ENCODE results near the gene NPAS3.

NPAS3 gene

GRCh38 chr14:33736299-33736825, 797.7 kb downstream of the NPAS3 start:
- no peak for DNase-seq (ENCODE audit: low spot score)

GRCh38 chr14:33736979-33737378, 798.3 kb downstream of the NPAS3 start:
- no peak for DNase-seq (ENCODE audit: low spot score)

- DNase-seq (ENCODE audit: low spot score): no peak
These were observed 798.8 kb downstream of the NPAS3 start for GRCh38 chr14:33737446-33737845.

- DNase-seq (ENCODE audit: low spot score): no peak
These were observed 799.4 kb downstream of the NPAS3 start for GRCh38 chr14:33738029-33738428.

- no peak for DNase-seq (ENCODE audit: low spot score)
These were observed 799.8 kb downstream of the NPAS3 start for GRCh38 chr14:33738491-33738890.

- no peak for DNase-seq (ENCODE audit: low spot score)
These were observed 801.9 kb downstream of the NPAS3 start for GRCh38 chr14:33740531-33740930.

- DNase-seq (ENCODE audit: low spot score): no peak
These were observed 803.5 kb downstream of the NPAS3 start for GRCh38 chr14:33742166-33742565.

GRCh38 chr14:33745163-33745562, 806.5 kb downstream of the NPAS3 start:
- DNase-seq (ENCODE audit: low spot score): no peak

GRCh38 chr14:33747749-33748148, 809.1 kb downstream of the NPAS3 start:
- no peak for DNase-seq (ENCODE audit: low spot score)

GRCh38 chr14:33754261-33754660, 815.6 kb downstream of the NPAS3 start:
- DNase-seq (ENCODE audit: low spot score): no peak

GRCh38 chr14:33755358-33755757, 816.7 kb downstream of the NPAS3 start:
- no peak for DNase-seq (ENCODE audit: low spot score)

- DNase-seq (ENCODE audit: low spot score): no peak
These were observed 818.2 kb downstream of the NPAS3 start for GRCh38 chr14:33756833-33757232.

GRCh38 chr14:33758547-33758946, 819.9 kb downstream of the NPAS3 start:
- DNase-seq (ENCODE audit: low spot score): no peak

GRCh38 chr14:33762161-33762851, 823.6 kb downstream of the NPAS3 start:
- no peak for DNase-seq (ENCODE audit: low spot score)

- peak; percentile 91 for DNase-seq (ENCODE audit: low spot score)
These were observed 826.4 kb downstream of the NPAS3 start for GRCh38 chr14:33764876-33765650.

GRCh38 chr14:33767586-33768457, 829.1 kb downstream of the NPAS3 start:
- DNase-seq (ENCODE audit: low spot score): no peak

GRCh38 chr14:33768458-33768830, 829.8 kb downstream of the NPAS3 start:
- DNase-seq (ENCODE audit: low spot score): no peak

GRCh38 chr14:33773205-33774030, 834.7 kb downstream of the NPAS3 start:
- no peak for DNase-seq (ENCODE audit: low spot score)

- no peak for DNase-seq (ENCODE audit: low spot score)
These were observed 835.5 kb downstream of the NPAS3 start for GRCh38 chr14:33774161-33774560.

- no peak for DNase-seq (ENCODE audit: low spot score)
These were observed 836.2 kb downstream of the NPAS3 start for GRCh38 chr14:33774723-33775470.

Data from SK-N-DZ (cell line).